Measurements from ENCODE around the gene CALD1. TPM values are rescaled to one million over a fixed set of nuclear protein-coding genes. Genes with fewer than 3 reads are reported as not detected.

The CALD1 gene
- total RNA-seq, 3 donors from 2014 or later, result 40.3 to 1,241 (median 134) TPM

GRCh38 chr7:134842886-134843430, 63.5 kb downstream of the CALD1 start:
- intact Hi-C loops (cut with DNase I, micrococcal nuclease), result no loop called here
- Histone ChIP-seq H3K9me3 (no peaks in the 10 kb centered on the region), H3K4me3 (no peak overlapping the region), H3K4me1 (ENCODE audit: low read depth) (no peaks in the 10 kb centered on the region), H3K36me3 (ENCODE audit: low read depth) (no peaks in the 10 kb centered on the region)
- no peak for DNase-seq
- ATAC-seq, result no peak
- no peak for TF ChIP-seq CTCF (IDR thresholded peaks at IDR 0.05)

DNA sequence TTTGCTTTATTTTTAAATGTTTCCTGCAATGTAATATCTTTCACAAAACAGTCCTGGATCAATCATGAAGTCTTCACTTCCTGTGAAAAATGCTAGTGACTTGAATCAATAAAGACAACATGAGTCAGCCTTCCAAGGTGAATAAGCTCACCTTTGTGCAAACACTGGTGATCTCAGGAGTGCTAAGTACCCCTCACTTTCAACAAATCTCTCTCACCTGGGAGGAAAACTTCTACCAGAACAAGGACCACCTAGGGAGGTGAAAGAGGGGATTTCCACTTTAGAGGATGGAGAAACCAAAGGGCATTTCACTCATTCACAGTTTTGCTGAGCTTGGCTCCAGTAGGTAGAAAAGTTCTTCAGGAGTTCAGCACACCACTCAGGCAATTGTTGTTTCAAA, 64.8 kb downstream of the CALD1 start:
- intact Hi-C loops (cut with DNase I, micrococcal nuclease), result no loop called here
- DNase-seq, result no peak
- no peak for ATAC-seq
- TF ChIP-seq CTCF (IDR thresholded peaks at IDR 0.05), result no peak
- H3K9me3 ChIP-seq, result no peaks in the 10 kb centered on the region
- no peak overlapping the region for H3K4me3 ChIP-seq
- no peaks in the 10 kb centered on the region for H3K4me1 ChIP-seq (ENCODE audit: low read depth)
- H3K36me3 ChIP-seq (ENCODE audit: low read depth), result no peaks in the 10 kb centered on the region

GRCh38 chr7:134845461-134845860, 66.0 kb downstream of the CALD1 start:
- H3K9me3 ChIP-seq, result no peaks in the 10 kb centered on the region
- ATAC-seq, result peak; percentile 72

DNA sequence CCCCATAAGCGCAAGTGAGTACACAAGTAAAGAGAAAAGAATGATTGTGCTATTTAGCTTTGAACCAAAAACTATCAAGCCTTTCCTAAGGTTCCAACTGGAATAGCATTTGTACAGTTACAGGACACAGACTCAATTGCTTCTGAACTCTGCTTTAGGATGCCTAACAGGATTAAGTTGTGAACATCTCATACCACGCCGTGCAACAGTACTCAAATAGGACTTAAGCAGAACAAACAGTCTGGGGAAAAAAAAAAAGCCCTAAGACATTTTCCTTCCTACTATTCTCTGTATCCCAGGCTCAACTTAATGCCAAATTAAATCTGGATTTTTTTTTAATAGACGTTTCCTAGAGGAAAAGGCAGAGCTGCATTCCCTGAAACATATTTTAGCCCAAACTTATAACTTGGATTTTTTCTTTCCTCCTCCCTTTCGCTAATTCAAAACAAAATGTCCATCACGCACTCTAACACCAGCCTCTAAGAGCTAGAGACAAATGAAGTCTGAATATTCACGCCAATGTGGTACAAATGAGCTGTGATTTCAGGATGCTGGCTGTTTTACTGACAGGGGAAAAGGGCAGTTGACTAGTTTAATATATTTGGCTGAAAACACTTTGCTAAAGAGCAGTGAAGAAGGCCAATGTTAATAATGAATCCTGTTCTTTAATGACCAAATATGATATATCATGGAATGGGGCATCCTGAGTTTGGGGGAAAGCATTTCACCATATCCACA, 68.6 kb downstream of the CALD1 start:
- ATAC-seq (no peak), DNase-seq (no peak)
- Histone ChIP-seq H3K4me3 (no peak overlapping the region), H3K36me3 (ENCODE audit: low read depth) (no peaks in the 10 kb centered on the region), H3K4me1 (ENCODE audit: low read depth) (no peaks in the 10 kb centered on the region), H3K9me3 (no peaks in the 10 kb centered on the region)
- intact Hi-C loops (cut with DNase I, micrococcal nuclease), result no loop called here
- TF ChIP-seq CTCF (IDR thresholded peaks at IDR 0.05), result no peak

More at GRCh38 chr7:134845461-134845860, 66.0 kb downstream of the CALD1 start:
- Histone ChIP-seq H3K4me1 (ENCODE audit: low read depth) (no peaks in the 10 kb centered on the region), H3K4me3 (no peak overlapping the region), H3K36me3 (ENCODE audit: low read depth) (no peaks in the 10 kb centered on the region)
- intact Hi-C loops (cut with DNase I, micrococcal nuclease), result no loop called here
- no peak for TF ChIP-seq CTCF (IDR thresholded peaks at IDR 0.05)
- no peak for DNase-seq

- DNase-seq (no peak), ATAC-seq (no peak)
- H3K9me3 ChIP-seq, result no peaks in the 10 kb centered on the region
- no peaks in the 10 kb centered on the region for H3K36me3 ChIP-seq (ENCODE audit: low read depth)
- intact Hi-C loops (cut with DNase I, micrococcal nuclease), result no loop called here
- no peak overlapping the region for H3K4me3 ChIP-seq
- no peak for TF ChIP-seq CTCF (IDR thresholded peaks at IDR 0.05)
- H3K4me1 ChIP-seq (ENCODE audit: low read depth), result no peaks in the 10 kb centered on the region
Observed at GRCh38 chr7:134850066-134850465, 70.6 kb downstream of the CALD1 start.
